ENCODE results near the gene PRLHR.
"Not testable (repeated sequence)": the region's sequence is repeated elsewhere in the genome, so short reads cannot be mapped to it uniquely, and the experiment has no call there.

Gene PRLHR

GRCh38 chr10:118621304-118621942 lies 26.0 kb upstream of the PRLHR start:
- Histone ChIP-seq H3K27me3 (peaks cover 0 to 23% of the 10 kb centered on the region in 2 donors), H3K36me3 (no peaks in the 10 kb centered on the region), H3K4me1 (peaks cover 0 to 4% (median 0%) of the 10 kb centered on the region in 4 donors), H3K27ac (no peak overlapping the region), H3K9me3 (no peaks in the 10 kb centered on the region), H3K4me3 (no peak overlapping the region)
- intact Hi-C loops (cut with DNase I; ENCODE audit: low total_unique reads) = no loop called here
- TF ChIP-seq CTCF (IDR thresholded peaks at IDR 0.05) = no peak
- no peak for DNase-seq

GRCh38 chr10:118613863-118614262 lies 18.4 kb upstream of the PRLHR start:
- H3K27ac ChIP-seq; intact Hi-C loops (cut with DNase I; ENCODE audit: low total_unique reads); H3K9me3 ChIP-seq; H3K4me1 ChIP-seq; H3K36me3 ChIP-seq; H3K4me3 ChIP-seq; DNase-seq: not testable (repeated sequence)
- peaks cover 0 to 19% of the 10 kb centered on the region in 2 donors for H3K27me3 ChIP-seq

- intact Hi-C loops (cut with DNase I; ENCODE audit: low total_unique reads) = no loop called here
- Histone ChIP-seq H3K4me1 (peaks cover 0 to 3% (median 0%) of the 10 kb centered on the region in 4 donors), H3K36me3 (no peaks in the 10 kb centered on the region), H3K9me3 (peaks cover 0 to 14% (median 12%) of the 10 kb centered on the region in 3 donors), H3K27me3 (peaks cover 0 to 9% of the 10 kb centered on the region in 2 donors), H3K27ac (no peak overlapping the region), H3K4me3 (no peak overlapping the region)
- TF ChIP-seq CTCF (IDR thresholded peaks at IDR 0.05) = no peak
- no peak for DNase-seq
Observed at GRCh38 chr10:118610577-118610976, 15.1 kb upstream of the PRLHR start.

GRCh38 chr10:118607768-118608354 lies 12.4 kb upstream of the PRLHR start:
- Histone ChIP-seq H3K27ac (no peak overlapping the region), H3K4me1 (peaks cover 0 to 3% (median 0%) of the 10 kb centered on the region in 4 donors), H3K27me3 (peaks cover 0 to 9% of the 10 kb centered on the region in 2 donors), H3K36me3 (no peaks in the 10 kb centered on the region), H3K9me3 (peaks cover 0 to 14% (median 12%) of the 10 kb centered on the region in 3 donors), H3K4me3 (no peak overlapping the region)
- TF ChIP-seq CTCF (IDR thresholded peaks at IDR 0.05) = no peak
- intact Hi-C loops (cut with DNase I; ENCODE audit: low total_unique reads) = no loop called here
- DNase-seq = no peak

GRCh38 chr10:118605694-118606093 lies 10.2 kb upstream of the PRLHR start:
- Histone ChIP-seq H3K36me3 (no peaks in the 10 kb centered on the region), H3K4me1 (peaks cover 0 to 3% (median 0%) of the 10 kb centered on the region in 4 donors), H3K9me3 (peaks cover 0 to 14% (median 12%) of the 10 kb centered on the region in 3 donors), H3K4me3 (no peak overlapping the region), H3K27ac (no peak overlapping the region), H3K27me3 (peaks cover 0 to 9% of the 10 kb centered on the region in 2 donors)
- intact Hi-C loops (cut with DNase I; ENCODE audit: low total_unique reads) = no loop called here
- no peak for TF ChIP-seq CTCF (IDR thresholded peaks at IDR 0.05)
- no peak for DNase-seq

- intact Hi-C loops (cut with DNase I; ENCODE audit: low total_unique reads) = no loop called here
- no peak for DNase-seq
- H3K9me3 ChIP-seq = peaks cover 0 to 15% (median 7%) of the 10 kb centered on the region in 3 donors
- H3K27ac ChIP-seq = no peak overlapping the region
- H3K27me3 ChIP-seq = peaks cover 7 to 72% of the 10 kb centered on the region in 2 donors
- TF ChIP-seq CTCF (IDR thresholded peaks at IDR 0.05) = no peak
- H3K36me3 ChIP-seq = no peaks in the 10 kb centered on the region
- H3K4me1 ChIP-seq = peaks cover 0 to 12% (median 0%) of the 10 kb centered on the region in 4 donors
- no peak overlapping the region for H3K4me3 ChIP-seq
Observed at GRCh38 chr10:118596426-118597124, 1.1 kb upstream of the PRLHR start.

Data from tibial artery (tissue), 4 donors.